B cell (primary cell): ENCODE results near the gene GPR150. TPM values are rescaled to one million over a fixed set of nuclear protein-coding genes. Genes with fewer than 3 reads are reported as not detected.

Source experiments
- ATAC-seq: fragments of 200-7000 bp; cut with Tn5 transposase; one replicate; pipeline ENCODE4 v1.10.0; 2021; ENCODE audit warnings: low read depth, mild to moderate bottlenecking, moderate number of reproducible peaks, moderate library complexity
- CTCF ChIA-PET: fragments of 350-600 bp; sonication (Branson Sonifier 250); formaldehyde crosslinking; loops from one replicate; lab custom pipeline; 2021; ENCODE audit warnings: antibody characterized with exemption, inconsistent platforms; lab: Charles Lee
- POLR2A ChIA-PET: fragments of 350-600 bp; sonication (Branson Sonifier 250); formaldehyde crosslinking; loops from one replicate; lab custom pipeline; 2021; ENCODE audit warnings: antibody characterized with exemption; lab: Charles Lee
- DNase-seq: peaks from one replicate; pipeline ENCODE4 v3.0.0; 2013
- H2AFZ ChIP-seq: 2 replicates; pipeline ENCODE4 v1.6.1; 2012; ENCODE audit warnings: mild to moderate bottlenecking, low read depth, low read length; ENCODE audit not compliant: insufficient read depth, poor library complexity, severe bottlenecking
- H3K27ac ChIP-seq, 2 donors: 1 replicate in 1 of 2; 2 replicates in 1 of 2; pipeline ENCODE4 v1.5.1; 2012 to 2013; ENCODE audit warnings: low read length in 2 of 2, mild to moderate bottlenecking in 2 of 2, moderate library complexity in 1 of 2
- H3K27me3 ChIP-seq, 4 experiments: fragments of 200-600 bp in 1 of 4; sonication (generic) in 1 of 4; replicated peaks in 1 of 4; 1 replicate in 2 of 4; 2 replicates in 2 of 4; pipeline versions ENCODE4 v1.6.1 to v1.7.0; 2013 to 2016; ENCODE audit warnings: low read length in 3 of 4, mild to moderate bottlenecking in 2 of 4, mixed read lengths in 1 of 4, moderate library complexity in 1 of 4; ENCODE audit not compliant: insufficient read depth in 4 of 4, control insufficient read depth in 3 of 4; ENCODE audit errors: control extremely low read depth in 1 of 4
- H3K36me3 ChIP-seq, 2 experiments: replicated peaks in 1 of 2; 1 replicate in 1 of 2; 2 replicates in 1 of 2; pipeline versions ENCODE4 v1.6.1 to v1.7.1; 2013; ENCODE audit warnings: low read length in 1 of 2; ENCODE audit not compliant: insufficient read depth in 2 of 2, control insufficient read depth in 1 of 2; ENCODE audit errors: control extremely low read depth in 1 of 2, extremely low read depth in 1 of 2
- H3K4me1 ChIP-seq, 2 donors: fragments of 200-600 bp in 1 of 2; sonication (generic) in 1 of 2; 1 replicate in 1 of 2; 2 replicates in 1 of 2; pipeline versions ENCODE4 v1.5.1 to v1.6.1; 2013 to 2017; ENCODE audit warnings: low read length in 2 of 2; ENCODE audit not compliant: control insufficient read depth in 2 of 2, insufficient read depth in 2 of 2
- H3K4me2 ChIP-seq: replicated peaks from 2 replicates; pipeline ENCODE3; 2012; ENCODE audit warnings: mild to moderate bottlenecking, low read depth, low read length; ENCODE audit not compliant: poor library complexity, severe bottlenecking
- H3K4me3 ChIP-seq, 5 experiments: fragments of 200-600 bp in 1 of 5; sonication (generic) in 1 of 5; 1 replicate in 3 of 5; 2 replicates in 2 of 5; pipeline versions ENCODE4 v1.5.1 to v1.7.0; 2011 to 2016; ENCODE audit warnings: low read length in 4 of 5, mild to moderate bottlenecking in 4 of 5, low read depth in 2 of 5, control low read depth in 1 of 5, moderate library complexity in 1 of 5; ENCODE audit not compliant: insufficient read depth in 1 of 5; ENCODE audit errors: control extremely low read depth in 1 of 5, extremely low read depth in 1 of 5
- H3K79me2 ChIP-seq: fragments of 200-600 bp; sonication (generic); one replicate; pipeline ENCODE4 v1.6.0; 2016; ENCODE audit warnings: low read length; ENCODE audit not compliant: control insufficient read depth, insufficient read depth
- H3K9ac ChIP-seq: fragments of 200-600 bp; sonication (generic); 2 replicates; pipeline ENCODE4 v1.6.1; 2017; ENCODE audit warnings: mild to moderate bottlenecking, low read length, moderate library complexity
- H3K9me3 ChIP-seq, 3 donors: one replicate each; pipeline versions ENCODE4 v1.6.1 to v1.7.1; 2013; ENCODE audit warnings: low read length in 2 of 3; ENCODE audit not compliant: control insufficient read depth in 2 of 3, insufficient read depth in 1 of 3; ENCODE audit errors: control extremely low read depth in 1 of 3
- H4K20me1 ChIP-seq: 2 replicates; pipeline ENCODE4 v1.6.0; 2012; ENCODE audit warnings: mild to moderate bottlenecking, low read length; ENCODE audit not compliant: insufficient read depth, control insufficient read depth, poor library complexity, severe bottlenecking
- H3K27ac Mint-ChIP-seq: one replicate; pipeline ENCODE4 v1.8.0; 2021; ENCODE audit warnings: mixed read lengths
- H3K27me3 Mint-ChIP-seq: one replicate; pipeline ENCODE4 v1.8.0; 2021; ENCODE audit warnings: mixed read lengths
- H3K4me1 Mint-ChIP-seq: one replicate; pipeline ENCODE4 v1.8.0; 2021; ENCODE audit warnings: mixed read lengths
- H3K4me3 Mint-ChIP-seq: one replicate; pipeline ENCODE4 v1.8.0; 2021; ENCODE audit warnings: mixed read lengths
- H3K9me3 Mint-ChIP-seq: one replicate; pipeline ENCODE4 v1.8.0; 2022; ENCODE audit warnings: mixed read lengths; ENCODE audit not compliant: insufficient read depth
- EZH2 ChIP-seq: IDR thresholded peaks from 2 replicates; pipeline ENCODE4 v1.6.1; 2012; ENCODE audit warnings: borderline replicate concordance, low read depth, mild to moderate bottlenecking, moderate library complexity, low read length; ENCODE audit not compliant: insufficient read depth, poor library complexity, severe bottlenecking
- WGBS: methylation state at CpG from one replicate; pipeline ENCODE4 v1.1.5; 2013; ENCODE audit warnings: missing lambda C conversion rate; ENCODE audit not compliant: insufficient coverage; 5-methylcytosine and 5-hydroxymethylcytosine counted together
- intact Hi-C: fragments of 100-400 bp; cut with micrococcal nuclease; formaldehyde crosslinking; loops from one replicate; pipeline ENCODE4 v1.10.0; 2022
- polyA plus RNA-seq: library from polyadenylated mRNA; depleted of rRNA; stranded (reverse); fragments of >200 nt; gene quantifications from 2 replicates; pipeline ENCODE4 v1.2.3, GENCODE V29; 2012
- total RNA-seq, 2 donors: library from RNA; stranded (reverse); fragments of 120-200 nt in 1 of 2; gene quantifications; 1 replicate in 1 of 2; 2 replicates in 1 of 2; pipeline versions ENCODE4 v1.2.3 to v1.2.4, GENCODE V29; 2013 to 2022
- TF ChIP-seq, protein P1 (sequence below): fragments of 200-600 bp; IDR thresholded peaks from one replicate; pipeline ENCODE4 v1.8.0; 2022; ENCODE audit warnings: antibody characterized with exemption, mild to moderate bottlenecking

Gene GPR150
- total and polyA plus RNA-seq, 2 donors (not counting 1 experiment from before 2014, with no cell fraction given): 0.27 to 0.86 TPM

DNA sequence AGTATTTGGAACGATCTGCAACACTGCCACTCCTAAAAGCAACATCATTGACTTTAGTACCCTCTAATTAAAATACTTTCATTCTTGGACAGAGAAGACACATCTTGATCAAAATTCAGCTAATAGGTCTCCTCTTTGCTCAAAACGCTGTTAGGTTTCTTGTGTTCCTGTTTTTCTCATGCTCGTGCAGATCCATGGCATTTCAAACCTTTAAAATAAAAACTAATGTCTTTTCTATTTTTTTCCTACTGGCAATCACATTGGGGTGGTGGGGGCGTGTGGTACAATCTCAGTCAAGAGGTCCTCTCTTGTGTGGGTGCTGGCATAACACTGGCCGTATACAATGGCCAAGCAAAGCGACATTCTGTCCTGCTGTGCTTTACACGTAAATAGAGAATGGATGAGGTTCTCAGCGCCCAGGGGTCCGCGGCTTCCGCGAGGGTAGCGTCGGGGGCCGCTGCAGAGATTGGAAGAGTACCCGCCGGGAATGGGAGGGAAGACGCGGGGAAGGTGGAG, 315 bp upstream of the GPR150 start:
- WGBS: 3% methylated on average over 18 of the region's 19 CpGs
- Histone ChIP-seq H3K9ac (peak overlapping the region; percentile 78), H3K4me2 (peak overlapping the region; percentile 100), H3K27ac (no peak overlapping the region), H2AFZ (peak overlapping the region; percentile 92), H3K4me3 (peak overlapping the region; percentile 58 to 82 (median 70)), H4K20me1 (no peaks in the 10 kb centered on the region), H3K79me2 (no peaks in the 10 kb centered on the region), H3K36me3 (no peaks in the 10 kb centered on the region), H3K9me3 (no peaks in the 10 kb centered on the region), H3K4me1 (peaks cover 23 to 26% of the 10 kb centered on the region in 2 donors), H3K27me3 (peaks cover 0 to 7% (median 0%) of the 10 kb centered on the region in 4 experiments)
- ChIA-PET POLR2A (no interaction called here), CTCF (no interaction called here)
- no peaks in the 10 kb centered on the region for H3K9me3 Mint-ChIP-seq
- TF ChIP-seq EZH2: no peak
- TF ChIP-seq, protein P1, sequence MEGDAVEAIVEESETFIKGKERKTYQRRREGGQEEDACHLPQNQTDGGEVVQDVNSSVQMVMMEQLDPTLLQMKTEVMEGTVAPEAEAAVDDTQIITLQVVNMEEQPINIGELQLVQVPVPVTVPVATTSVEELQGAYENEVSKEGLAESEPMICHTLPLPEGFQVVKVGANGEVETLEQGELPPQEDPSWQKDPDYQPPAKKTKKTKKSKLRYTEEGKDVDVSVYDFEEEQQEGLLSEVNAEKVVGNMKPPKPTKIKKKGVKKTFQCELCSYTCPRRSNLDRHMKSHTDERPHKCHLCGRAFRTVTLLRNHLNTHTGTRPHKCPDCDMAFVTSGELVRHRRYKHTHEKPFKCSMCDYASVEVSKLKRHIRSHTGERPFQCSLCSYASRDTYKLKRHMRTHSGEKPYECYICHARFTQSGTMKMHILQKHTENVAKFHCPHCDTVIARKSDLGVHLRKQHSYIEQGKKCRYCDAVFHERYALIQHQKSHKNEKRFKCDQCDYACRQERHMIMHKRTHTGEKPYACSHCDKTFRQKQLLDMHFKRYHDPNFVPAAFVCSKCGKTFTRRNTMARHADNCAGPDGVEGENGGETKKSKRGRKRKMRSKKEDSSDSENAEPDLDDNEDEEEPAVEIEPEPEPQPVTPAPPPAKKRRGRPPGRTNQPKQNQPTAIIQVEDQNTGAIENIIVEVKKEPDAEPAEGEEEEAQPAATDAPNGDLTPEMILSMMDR: no peak
- H3K4me3 Mint-ChIP-seq: peak overlapping the region; percentile 88
- H3K27ac Mint-ChIP-seq: peak overlapping the region; percentile 74
- intact Hi-C loops: loop anchor here (1.0 kb wide), 2 partner anchors 64 to 342 kb away; partner anchors contain the start of genes ARSK and ELL2
- H3K27me3 Mint-ChIP-seq: no peaks in the 10 kb centered on the region
- ATAC-seq (no peak), DNase-seq (no peak)
- H3K4me1 Mint-ChIP-seq: peaks cover 26% of the 10 kb centered on the region
